ENCODE results near the gene FEV.
A peak's percentile ranks its signal among the peaks of the same experiment; 100 is the strongest.

Gene FEV

GRCh38 chr2:218985021-218985324 lies at the start of gene FEV:
TSS of gene FEV (minus strand) at chr2:218985184. CDS start at chr2:218985075, 109 bp downstream.
- DNase-seq = no peak

GRCh38 chr2:219032051-219032745 lies 47.2 kb upstream of the FEV start:
- in situ Hi-C loops (cut with MboI; ENCODE audit: low pct_unique_long_range_greater_than_20kb, low sequenced_read_pairs) = no loop called here
- DNase-seq = no peak

More at GRCh38 chr2:218985021-218985324, at the start of gene FEV:
- in situ Hi-C loops (cut with MboI; ENCODE audit: low pct_unique_long_range_greater_than_20kb, low sequenced_read_pairs) = no loop called here

DNA sequence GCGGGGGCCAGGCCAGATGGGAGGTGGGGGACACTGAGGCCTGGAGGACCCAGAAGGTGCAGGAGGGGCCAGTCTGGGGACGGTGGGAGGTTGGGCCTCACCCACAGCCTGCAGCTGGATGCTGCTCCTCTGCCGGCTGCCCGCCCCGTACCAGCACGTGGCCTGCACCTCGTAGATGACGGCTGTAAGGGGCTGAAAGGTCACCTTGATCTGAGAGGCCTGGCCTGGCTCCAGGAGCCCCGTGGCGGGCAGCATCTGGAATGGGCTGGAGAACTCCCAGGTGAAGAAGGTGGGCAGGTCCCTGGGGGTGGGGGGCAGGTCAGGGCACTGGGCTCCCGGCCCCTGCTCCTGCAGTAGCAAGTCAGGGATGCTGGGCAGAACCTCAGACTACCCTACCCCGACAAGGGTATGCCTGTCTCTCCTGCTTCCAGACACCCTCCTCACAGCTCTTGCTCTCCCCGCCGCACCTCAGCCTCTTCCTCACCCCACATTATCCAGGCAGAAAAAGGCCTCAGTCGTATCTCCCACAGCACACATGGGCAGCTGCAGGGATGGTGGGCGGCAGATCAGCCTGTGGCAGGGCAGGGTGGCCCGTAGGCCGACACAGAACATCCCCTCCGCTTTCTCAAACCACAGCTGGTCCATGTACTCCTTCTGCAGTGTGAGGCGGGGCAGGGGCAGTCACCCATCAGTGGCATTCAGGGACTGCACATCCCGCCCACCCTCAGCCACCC lies 46.2 kb upstream of the FEV start:
- in situ Hi-C loops (cut with MboI; ENCODE audit: low pct_unique_long_range_greater_than_20kb, low sequenced_read_pairs) = no loop called here
- DNase-seq = no peak

- in situ Hi-C loops (cut with MboI; ENCODE audit: low pct_unique_long_range_greater_than_20kb, low sequenced_read_pairs) = no loop called here
- no peak for DNase-seq
Measured at GRCh38 chr2:219030177-219030940, 45.4 kb upstream of the FEV start.

GRCh38 chr2:219029829-219030165 lies 44.8 kb upstream of the FEV start:
- in situ Hi-C loops (cut with MboI; ENCODE audit: low pct_unique_long_range_greater_than_20kb, low sequenced_read_pairs) = no loop called here
- DNase-seq = peak; percentile 70

- no peak for DNase-seq
- in situ Hi-C loops (cut with MboI; ENCODE audit: low pct_unique_long_range_greater_than_20kb, low sequenced_read_pairs) = no loop called here
Measured at GRCh38 chr2:219028996-219029828, 44.2 kb upstream of the FEV start.

- in situ Hi-C loops (cut with MboI; ENCODE audit: low pct_unique_long_range_greater_than_20kb, low sequenced_read_pairs) = no loop called here
- DNase-seq = no peak
Measured at GRCh38 chr2:219028141-219028540, 43.2 kb upstream of the FEV start.

DNA sequence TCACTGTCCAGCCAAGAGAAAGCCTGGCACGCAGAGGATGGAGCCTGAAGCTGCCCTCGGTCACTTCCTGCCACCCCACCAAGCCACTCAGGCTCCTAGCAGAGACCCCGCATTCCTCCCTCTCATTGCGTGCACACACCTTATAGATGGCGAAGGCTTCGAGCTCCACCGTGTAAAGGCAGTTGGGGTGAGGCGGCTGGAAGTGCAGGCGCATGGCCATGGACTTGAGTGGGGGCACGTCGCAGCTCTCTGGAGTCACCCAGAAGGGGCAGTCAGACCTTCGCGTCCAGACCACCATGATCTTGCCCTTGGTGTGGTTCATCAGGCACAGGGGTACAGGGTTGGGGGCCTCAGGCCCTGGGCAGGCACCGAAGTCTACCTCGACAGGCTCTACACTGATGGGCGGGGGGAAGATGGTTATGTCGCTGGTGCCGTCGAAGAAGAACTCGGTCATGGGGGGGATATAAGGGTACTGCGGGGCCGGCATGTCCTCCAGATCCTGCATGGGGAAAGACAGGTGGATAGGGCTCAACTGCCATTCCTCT lies 42.6 kb upstream of the FEV start:
- in situ Hi-C loops (cut with MboI; ENCODE audit: low pct_unique_long_range_greater_than_20kb, low sequenced_read_pairs) = no loop called here
- DNase-seq = no peak

DNA sequence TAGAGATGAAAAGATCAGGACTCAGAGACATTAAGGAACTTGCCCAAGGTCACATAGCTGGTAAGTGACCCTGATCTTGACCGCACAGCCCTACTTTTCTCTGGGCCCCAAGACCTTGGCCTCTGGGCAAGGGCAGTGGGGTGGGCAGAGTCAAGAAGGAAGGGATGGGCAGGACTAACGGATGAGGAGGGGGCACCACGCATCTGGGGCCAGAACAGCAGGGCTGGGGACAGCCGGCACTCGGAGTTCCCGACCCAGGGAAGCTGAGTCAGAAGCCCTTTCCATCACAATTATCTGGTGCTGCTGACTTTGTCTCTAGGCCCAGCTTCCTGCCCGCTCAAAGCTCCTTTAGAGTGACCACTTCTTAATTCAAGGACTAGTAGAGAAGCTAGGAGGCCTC lies 42.0 kb upstream of the FEV start:
- in situ Hi-C loops (cut with MboI; ENCODE audit: low pct_unique_long_range_greater_than_20kb, low sequenced_read_pairs) = no loop called here
- no peak for DNase-seq

DNA sequence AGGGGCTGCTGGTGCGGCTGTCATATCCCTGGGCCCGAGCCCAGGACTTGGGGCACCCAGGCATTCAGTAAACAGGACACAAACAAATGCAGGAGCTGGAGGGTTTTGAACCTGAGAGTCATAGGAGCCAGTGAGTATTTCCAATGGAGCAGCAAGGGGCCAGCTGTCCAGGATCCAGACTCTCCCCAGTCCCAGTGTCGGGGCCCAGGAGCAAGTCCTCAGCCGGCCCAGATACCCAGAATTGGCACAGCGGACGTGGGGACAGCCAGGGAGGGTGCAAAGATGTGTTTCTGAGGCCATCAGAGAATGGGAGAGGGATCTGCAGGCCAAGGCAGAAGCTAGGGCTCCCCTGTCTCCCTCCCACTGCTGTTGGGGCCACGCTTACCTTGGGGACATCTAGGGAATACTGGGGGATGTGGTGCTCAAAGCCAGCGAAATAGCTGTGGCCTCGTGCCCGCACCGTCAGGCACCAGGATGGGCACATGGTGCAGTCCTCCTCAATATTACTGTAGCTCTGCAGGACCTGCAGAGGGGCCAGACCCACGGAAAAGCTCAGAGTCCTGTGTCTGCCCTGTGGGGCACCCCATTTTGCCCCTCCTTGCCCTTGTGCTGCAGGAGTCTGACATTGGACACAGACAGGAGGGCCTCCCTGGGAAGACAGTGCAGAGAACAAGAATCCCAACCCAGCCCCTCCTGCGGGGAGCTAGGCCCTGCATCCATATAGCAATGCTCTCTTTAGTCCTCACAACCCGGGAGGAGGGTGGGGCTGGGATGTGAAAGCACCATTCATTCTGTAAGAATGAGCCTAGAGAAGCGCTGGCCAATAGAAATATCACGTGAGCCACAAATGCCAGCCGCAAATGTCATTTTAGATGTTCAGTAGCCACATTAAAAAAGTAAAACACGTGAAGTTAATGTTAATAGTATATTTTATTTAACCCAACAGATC lies 40.9 kb upstream of the FEV start:
- in situ Hi-C loops (cut with MboI; ENCODE audit: low pct_unique_long_range_greater_than_20kb, low sequenced_read_pairs) = no loop called here
- no peak for DNase-seq

- in situ Hi-C loops (cut with MboI; ENCODE audit: low pct_unique_long_range_greater_than_20kb, low sequenced_read_pairs) = no loop called here
- DNase-seq = no peak
Measured at GRCh38 chr2:219024059-219024458, 39.1 kb upstream of the FEV start.

DNA sequence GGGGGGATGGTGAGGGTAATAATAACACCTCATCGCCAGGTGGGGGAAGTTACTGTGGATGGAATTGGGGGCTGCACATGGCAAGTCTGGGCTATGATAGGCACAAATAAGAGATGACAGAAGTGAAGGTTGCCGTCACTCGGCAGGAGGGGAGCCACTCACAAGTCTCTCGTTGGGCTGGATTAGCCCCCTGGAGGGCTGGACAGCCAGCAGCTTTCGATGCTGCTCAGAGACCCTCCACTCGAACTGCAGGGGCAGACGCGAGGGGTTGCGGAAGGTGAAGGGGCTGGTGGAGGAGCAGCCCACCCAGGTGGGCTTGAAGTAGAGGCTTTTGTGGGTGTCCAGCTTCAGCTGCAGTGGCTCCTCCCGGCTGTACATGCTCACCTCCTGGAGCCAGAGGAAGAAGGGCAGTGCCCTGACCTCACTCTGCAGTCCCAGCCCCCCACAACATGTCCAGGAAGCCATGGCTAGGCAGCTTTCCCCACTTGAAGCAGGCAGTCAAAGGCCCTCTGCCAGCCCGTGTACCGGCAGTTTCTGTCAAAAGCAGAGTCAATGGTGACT lies 38.1 kb upstream of the FEV start:
- no peak for DNase-seq
- in situ Hi-C loops (cut with MboI; ENCODE audit: low pct_unique_long_range_greater_than_20kb, low sequenced_read_pairs) = no loop called here

GRCh38 chr2:219022616-219023015 lies 37.6 kb upstream of the FEV start:
- in situ Hi-C loops (cut with MboI; ENCODE audit: low pct_unique_long_range_greater_than_20kb, low sequenced_read_pairs) = no loop called here
- no peak for DNase-seq

DNA sequence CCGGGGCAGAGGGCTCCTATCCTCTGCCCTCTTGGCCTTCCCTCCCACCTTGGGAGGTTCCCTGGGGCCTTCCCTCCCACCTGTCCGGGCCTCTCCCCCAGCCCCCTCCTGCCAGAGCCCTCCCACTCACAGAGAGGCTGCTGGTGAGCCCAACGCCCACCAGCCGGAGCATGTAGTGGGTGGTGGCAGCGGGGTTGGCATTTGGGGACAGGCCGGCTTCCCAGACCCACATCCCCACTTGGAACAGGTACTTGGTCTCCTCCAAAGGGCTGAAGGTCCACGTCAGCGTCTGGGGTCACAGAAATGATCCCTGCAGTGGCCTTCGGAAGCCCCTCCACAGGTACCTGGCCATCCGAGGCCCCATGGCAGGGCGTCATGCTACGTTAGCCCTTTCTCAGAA lies 37.1 kb upstream of the FEV start:
- in situ Hi-C loops (cut with MboI; ENCODE audit: low pct_unique_long_range_greater_than_20kb, low sequenced_read_pairs) = no loop called here
- DNase-seq = no peak

GRCh38 chr2:219021591-219021990 lies 36.6 kb upstream of the FEV start:
- no peak for DNase-seq
- in situ Hi-C loops (cut with MboI; ENCODE audit: low pct_unique_long_range_greater_than_20kb, low sequenced_read_pairs) = no loop called here

GRCh38 chr2:219020604-219021365 lies 35.8 kb upstream of the FEV start:
- no peak for DNase-seq
- in situ Hi-C loops (cut with MboI; ENCODE audit: low pct_unique_long_range_greater_than_20kb, low sequenced_read_pairs) = no loop called here

DNA sequence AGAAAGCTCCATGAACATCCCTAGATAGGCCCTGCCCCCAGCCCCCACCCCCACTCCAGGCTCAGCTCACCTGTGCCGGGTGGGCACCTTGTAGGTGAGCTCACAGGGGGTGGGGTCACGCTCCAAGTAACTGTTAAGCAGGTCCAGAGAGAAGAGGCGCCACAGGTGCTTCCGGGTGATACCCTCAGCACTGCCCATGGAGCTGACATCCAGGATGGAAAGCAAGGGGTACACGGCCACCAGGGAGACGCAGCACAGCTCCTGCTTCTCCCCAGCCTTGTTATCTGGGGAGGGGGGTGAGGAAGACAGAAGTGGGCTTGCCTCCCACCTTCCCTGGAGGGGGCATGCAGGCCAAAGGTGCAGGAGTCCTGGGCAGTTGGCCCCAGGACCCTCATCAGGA lies 34.5 kb upstream of the FEV start:
- in situ Hi-C loops (cut with MboI; ENCODE audit: low pct_unique_long_range_greater_than_20kb, low sequenced_read_pairs) = no loop called here
- no peak for DNase-seq

Measured in KBM-7 (cell line).